Naive thymus-derived CD4-positive, alpha-beta T cell (primary cell): Measurements from ENCODE around the gene TMEM178B. TPM values are rescaled to one million over a fixed set of nuclear protein-coding genes. Genes with fewer than 3 reads are reported as not detected.
A peak's percentile ranks its signal among the peaks of the same experiment; 100 is the strongest.

Experiments
- ATAC-seq: fragments of 150-1000 bp; cut with Tn5 transposase; 2 replicates; pipeline ENCODE4 v1.10.0; 2021; ENCODE audit warnings: mild to moderate bottlenecking, moderate library complexity
- CTCF ChIA-PET: fragments of 350-600 bp; sonication (Branson Sonifier 250); formaldehyde crosslinking; loops from one replicate; lab custom pipeline; 2021; ENCODE audit warnings: antibody characterized with exemption; lab: Charles Lee
- POLR2A ChIA-PET: fragments of 350-600 bp; sonication (Branson Sonifier 250); formaldehyde crosslinking; loops from one replicate; lab custom pipeline; 2021; ENCODE audit warnings: antibody characterized with exemption, inconsistent platforms; lab: Charles Lee
- DNase-seq, 9 donors: peaks; one replicate each; pipeline versions ENCODE4 v3.0.0 to v3.0.0-alpha.2; 2020 to 2022; ENCODE audit warnings: mixed read lengths in 1 of 9
- H3K27ac ChIP-seq: one replicate; pipeline ENCODE4 v1.7.0; 2013; ENCODE audit warnings: mild to moderate bottlenecking, low read depth, low read length, moderate library complexity
- H3K27me3 ChIP-seq, 2 donors: one replicate each; pipeline ENCODE4 v1.7.0; 2013; ENCODE audit warnings: low read length in 2 of 2, mild to moderate bottlenecking in 2 of 2, moderate library complexity in 2 of 2; ENCODE audit not compliant: control insufficient read depth in 2 of 2, insufficient read depth in 2 of 2
- H3K36me3 ChIP-seq, 3 experiments: 1 replicate in 2 of 3; 2 replicates in 1 of 3; pipeline ENCODE4 v1.7.0; 2013; ENCODE audit warnings: low read length in 3 of 3, mild to moderate bottlenecking in 3 of 3, moderate library complexity in 1 of 3; ENCODE audit not compliant: insufficient read depth in 3 of 3, control insufficient read depth in 2 of 3
- H3K4me1 ChIP-seq, 2 donors: one replicate each; pipeline ENCODE4 v1.7.0; 2013; ENCODE audit warnings: low read length in 2 of 2, mild to moderate bottlenecking in 2 of 2, moderate library complexity in 1 of 2; ENCODE audit not compliant: control insufficient read depth in 2 of 2, insufficient read depth in 2 of 2
- H3K4me3 ChIP-seq: 2 replicates; pipeline ENCODE4 v1.7.0; 2013; ENCODE audit warnings: mild to moderate bottlenecking, low read length
- H3K9me3 ChIP-seq, 3 experiments: 1 replicate in 2 of 3; 2 replicates in 1 of 3; pipeline ENCODE4 v1.7.0; 2013; ENCODE audit warnings: low read length in 3 of 3; ENCODE audit not compliant: control insufficient read depth in 2 of 3
- H3K27ac Mint-ChIP-seq, 9 donors: one replicate each; pipeline ENCODE4 v1.8.0; 2020 to 2022; ENCODE audit warnings: mixed read lengths in 9 of 9, mild to moderate bottlenecking in 8 of 9, moderate library complexity in 5 of 9, inconsistent platforms in 2 of 9
- H3K27me3 Mint-ChIP-seq, 5 donors: one replicate each; pipeline ENCODE4 v1.8.0; 2021 to 2022; ENCODE audit warnings: mixed read lengths in 5 of 5, mild to moderate bottlenecking in 1 of 5
- H3K36me3 Mint-ChIP-seq, 5 donors: one replicate each; pipeline ENCODE4 v1.8.0; 2020 to 2022; ENCODE audit warnings: mixed read lengths in 5 of 5, mild to moderate bottlenecking in 3 of 5, inconsistent platforms in 1 of 5
- H3K4me1 Mint-ChIP-seq, 7 donors: one replicate each; pipeline ENCODE4 v1.8.0; 2020 to 2022; ENCODE audit warnings: mixed read lengths in 7 of 7, mild to moderate bottlenecking in 3 of 7, inconsistent platforms in 1 of 7
- H3K4me3 Mint-ChIP-seq, 10 donors: one replicate each; pipeline ENCODE4 v1.8.0; 2020 to 2022; ENCODE audit warnings: mild to moderate bottlenecking in 10 of 10, mixed read lengths in 10 of 10, moderate library complexity in 6 of 10, inconsistent platforms in 2 of 10
- H3K9me3 Mint-ChIP-seq, 11 donors: one replicate each; pipeline ENCODE4 v1.8.0; 2020 to 2022; ENCODE audit warnings: mixed read lengths in 11 of 11, mild to moderate bottlenecking in 4 of 11, inconsistent platforms in 1 of 11, moderate library complexity in 1 of 11
- intact Hi-C, 2 donors: fragments of 100-400 bp; cut with micrococcal nuclease; formaldehyde crosslinking; loops; one replicate each; pipeline ENCODE4 v1.15.1; 2023
- polyA plus RNA-seq, 2 donors: library from polyadenylated mRNA; unstranded; fragments of 300-500 nt; fragmentation: Illumina TruSeq; gene quantifications; one replicate each; pipeline ENCODE4 v1.2.3, GENCODE V29; 2021
- total RNA-seq, 6 experiments: library from RNA in 5 of 6; stranded (reverse) in 5 of 6; gene quantifications; 1 replicate in 5 of 6; 2 replicates in 1 of 6; pipeline ENCODE4 v1.2.3 and lab custom pipeline; 2021 to 2026

TMEM178B gene
- total and polyA plus RNA-seq, 7 experiments from 2014 or later = 0.05 to 3.0 (median 0.10) TPM; not detected in 4

DNA sequence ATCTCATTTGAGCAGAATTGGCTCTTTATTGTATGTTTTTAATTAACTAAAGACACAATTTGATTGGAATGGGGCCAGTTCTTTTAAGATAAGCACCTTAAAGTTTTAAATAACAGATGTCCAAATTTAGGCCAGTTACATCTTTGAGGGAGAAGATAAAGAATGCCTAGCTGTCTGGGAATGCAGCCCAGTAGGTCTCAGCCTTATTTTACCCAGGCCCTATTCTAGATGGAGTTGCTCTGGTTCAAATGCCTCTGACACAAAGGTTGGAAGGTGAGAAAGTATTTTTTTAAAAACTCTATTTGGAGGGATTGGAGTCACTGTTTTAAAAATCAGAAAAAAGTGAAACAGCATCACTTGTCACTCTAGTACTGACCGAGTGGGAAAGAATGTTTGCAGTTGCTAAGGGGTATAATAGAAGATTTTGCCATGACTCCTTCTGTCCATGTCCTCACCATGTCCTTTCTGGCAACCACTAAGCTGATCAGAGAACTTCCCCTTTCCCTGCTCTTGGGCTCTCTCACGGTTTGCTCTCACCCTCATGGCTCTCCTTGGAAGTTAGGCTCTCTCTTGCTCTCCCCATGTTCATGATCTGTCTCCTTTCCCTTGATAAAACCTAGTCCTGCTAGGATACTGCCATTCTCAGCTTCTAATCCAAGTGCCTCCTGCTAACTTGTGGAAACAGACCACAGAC is 239.1 kb downstream of the TMEM178B start:
- Histone ChIP-seq H3K4me1 (no peaks in the 10 kb centered on the region), H3K36me3 (no peaks in the 10 kb centered on the region), H3K4me3 (no peak overlapping the region), H3K27me3 (no peaks in the 10 kb centered on the region), H3K27ac (no peak overlapping the region), H3K9me3 (no peaks in the 10 kb centered on the region)
- intact Hi-C loops = no loop called here
- no peak for ATAC-seq
- Mint-ChIP-seq H3K9me3 (peaks cover 0 to 4% (median 0%) of the 10 kb centered on the region in 11 donors), H3K27ac (no peak overlapping the region), H3K36me3 (no peaks in the 10 kb centered on the region), H3K4me3 (no peak overlapping the region), H3K27me3 (peaks cover 2 to 17% (median 8%) of the 10 kb centered on the region in 5 donors), H3K4me1 (no peaks in the 10 kb centered on the region)
- ChIA-PET CTCF (no interaction called here), POLR2A (no interaction called here)
- DNase-seq = no peak

DNA sequence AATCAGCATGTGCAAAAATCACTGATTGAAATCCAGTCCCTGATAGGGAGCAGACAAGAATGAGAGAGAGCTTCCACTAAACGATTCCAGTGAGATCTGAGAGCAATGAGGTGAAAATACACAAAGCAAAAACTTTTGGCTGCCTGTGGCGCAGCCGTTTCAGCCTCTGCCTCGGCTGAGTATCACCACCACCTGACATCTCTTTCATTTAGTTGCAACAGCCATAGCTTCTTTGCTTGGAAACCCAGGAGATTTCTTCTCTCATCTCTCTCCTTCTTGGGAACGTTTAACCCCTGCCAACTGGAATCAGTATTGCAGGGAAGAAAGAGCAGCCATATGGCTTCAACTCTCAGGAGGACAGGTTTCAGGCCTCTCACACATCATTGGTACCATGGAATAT is 240.0 kb downstream of the TMEM178B start:
- Mint-ChIP-seq H3K36me3 (no peaks in the 10 kb centered on the region), H3K4me1 (no peaks in the 10 kb centered on the region), H3K9me3 (peaks cover 0 to 4% (median 0%) of the 10 kb centered on the region in 11 donors), H3K27me3 (peaks cover 5 to 19% (median 15%) of the 10 kb centered on the region in 5 donors), H3K27ac (no peak overlapping the region), H3K4me3 (no peak overlapping the region)
- DNase-seq (no peak), ATAC-seq (no peak)
- H3K4me1 ChIP-seq = no peaks in the 10 kb centered on the region
- H3K27ac ChIP-seq = no peak overlapping the region
- H3K27me3 ChIP-seq = no peaks in the 10 kb centered on the region
- intact Hi-C loops = no loop called here
- H3K9me3 ChIP-seq = no peaks in the 10 kb centered on the region
- CTCF ChIA-PET = no interaction called here
- no peak overlapping the region for H3K4me3 ChIP-seq
- no peaks in the 10 kb centered on the region for H3K36me3 ChIP-seq
- POLR2A ChIA-PET = no interaction called here

DNA sequence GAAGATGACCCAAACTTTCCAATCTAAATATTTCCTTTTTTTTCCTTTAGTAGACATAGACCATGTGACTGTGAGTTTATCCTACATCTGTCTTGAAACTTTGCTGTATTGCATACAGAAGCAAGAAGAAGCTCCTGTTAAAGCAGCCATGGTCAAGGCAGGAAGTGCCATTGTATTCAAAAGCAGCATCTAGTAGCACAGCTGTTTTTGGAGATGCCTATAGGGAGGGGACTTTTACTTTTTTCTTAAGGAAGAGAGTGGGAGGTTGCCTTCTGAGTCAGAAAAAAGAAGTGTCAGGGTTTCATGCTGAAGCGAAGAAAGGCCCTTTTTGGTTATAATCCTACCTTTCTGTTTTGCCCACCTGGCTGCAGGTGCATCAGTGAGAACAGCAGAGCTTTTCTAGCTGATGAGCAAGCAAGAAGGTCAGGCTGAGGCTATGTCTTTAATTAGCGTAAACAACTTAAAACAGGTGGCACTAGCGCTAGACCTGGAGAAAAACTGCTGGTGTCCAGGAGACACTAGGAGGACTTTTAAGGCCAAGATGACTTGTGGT is 243.2 kb downstream of the TMEM178B start:
- no peaks in the 10 kb centered on the region for H3K27me3 ChIP-seq
- ATAC-seq = no peak
- no peak overlapping the region for H3K27ac ChIP-seq
- Mint-ChIP-seq H3K27me3 (peaks cover 11 to 32% (median 15%) of the 10 kb centered on the region in 5 donors), H3K4me3 (no peak overlapping the region), H3K4me1 (no peaks in the 10 kb centered on the region), H3K9me3 (peaks cover 0 to 7% (median 0%) of the 10 kb centered on the region in 11 donors), H3K36me3 (no peaks in the 10 kb centered on the region), H3K27ac (no peak overlapping the region)
- no peaks in the 10 kb centered on the region for H3K9me3 ChIP-seq
- DNase-seq = no peak
- H3K36me3 ChIP-seq = no peaks in the 10 kb centered on the region
- ChIA-PET CTCF (no interaction called here), POLR2A (no interaction called here)
- no peak overlapping the region for H3K4me3 ChIP-seq
- H3K4me1 ChIP-seq = no peaks in the 10 kb centered on the region
- intact Hi-C loops = no loop called here

DNA sequence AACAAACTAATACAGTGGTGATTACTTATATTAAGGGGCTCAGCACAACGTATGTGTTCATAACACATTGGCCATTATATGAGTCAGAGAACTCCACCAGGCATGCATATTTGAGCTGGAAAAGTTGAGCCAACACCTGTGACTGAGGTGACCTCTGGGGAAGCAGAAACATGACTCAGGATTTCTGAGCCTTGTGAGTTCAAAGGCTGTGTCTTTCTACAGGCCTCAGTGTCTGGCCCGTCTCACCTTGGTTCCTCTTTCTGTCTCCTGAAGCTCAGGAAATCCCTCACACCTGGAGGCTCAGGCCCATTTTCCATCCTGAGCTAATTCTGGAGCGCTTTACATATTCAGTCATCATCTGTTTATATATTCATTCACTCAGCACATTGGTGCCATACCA is 246.4 kb downstream of the TMEM178B start:
- POLR2A ChIA-PET = no interaction called here
- no peak for DNase-seq
- no peak for ATAC-seq
- H3K27me3 ChIP-seq = no peaks in the 10 kb centered on the region
- no peaks in the 10 kb centered on the region for H3K9me3 ChIP-seq
- intact Hi-C loops = no loop called here
- Mint-ChIP-seq H3K27me3 (peaks cover 8 to 43% (median 18%) of the 10 kb centered on the region in 5 donors), H3K4me1 (no peaks in the 10 kb centered on the region), H3K4me3 (no peak overlapping the region), H3K36me3 (no peaks in the 10 kb centered on the region), H3K27ac (no peak overlapping the region), H3K9me3 (peaks cover 0 to 3% (median 0%) of the 10 kb centered on the region in 11 donors)
- no peak overlapping the region for H3K4me3 ChIP-seq
- H3K36me3 ChIP-seq = no peaks in the 10 kb centered on the region
- H3K27ac ChIP-seq = no peak overlapping the region
- CTCF ChIA-PET = no interaction called here
- H3K4me1 ChIP-seq = no peaks in the 10 kb centered on the region

DNA sequence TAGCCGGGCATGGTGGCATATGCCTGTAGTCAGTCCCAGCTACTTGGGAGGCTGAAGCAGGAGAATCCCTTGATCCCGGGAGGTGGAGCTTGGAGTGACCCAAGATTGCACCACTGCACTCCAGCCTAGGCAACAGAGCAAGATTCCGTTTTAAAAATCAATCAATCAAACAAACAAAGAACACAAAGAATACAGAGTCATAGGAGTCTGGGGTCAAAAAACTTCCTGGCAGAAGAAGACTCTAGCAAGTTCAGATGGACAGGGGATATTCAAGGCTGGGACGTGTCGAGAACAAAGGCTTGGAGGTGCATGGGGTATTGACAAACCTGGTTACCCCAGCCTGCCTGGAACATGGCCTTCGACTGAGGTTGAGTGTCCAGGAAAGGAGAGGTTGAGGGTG is 248.5 kb downstream of the TMEM178B start:
- H3K27ac Mint-ChIP-seq = no peak overlapping the region
- POLR2A ChIA-PET = no interaction called here
- CTCF ChIA-PET = no interaction called here

DNA sequence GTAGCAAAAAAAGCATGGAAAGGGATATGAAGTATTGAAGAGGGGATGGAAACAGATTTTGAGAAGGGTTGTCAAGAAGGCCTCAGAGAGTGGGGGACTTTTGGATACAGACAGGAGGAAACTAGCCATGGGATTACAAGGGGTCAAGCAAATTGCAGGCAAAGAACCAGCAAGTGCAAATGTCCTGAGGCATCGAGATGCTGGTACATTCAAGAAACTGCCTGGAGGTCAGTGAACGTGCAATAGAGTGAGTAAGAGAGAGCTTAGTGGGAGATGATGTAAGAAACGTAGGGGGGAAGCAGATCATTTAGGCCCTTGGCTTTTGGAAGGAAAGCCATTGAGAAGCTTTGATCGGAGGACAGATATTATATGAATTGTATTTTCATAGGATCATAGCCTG is 250.0 kb downstream of the TMEM178B start:
- DNase-seq (no peak), ATAC-seq (no peak)
- H3K9me3 ChIP-seq = no peaks in the 10 kb centered on the region
- intact Hi-C loops = no loop called here
- POLR2A ChIA-PET = no interaction called here
- H3K4me3 ChIP-seq = no peak overlapping the region
- CTCF ChIA-PET = no interaction called here
- peak overlapping the region in 1 of 9 donors; percentile 14 for H3K27ac Mint-ChIP-seq
- H3K9me3 Mint-ChIP-seq = peaks cover 0 to 3% (median 0%) of the 10 kb centered on the region in 11 donors
- H3K36me3 Mint-ChIP-seq = no peaks in the 10 kb centered on the region
- H3K4me1 ChIP-seq = no peaks in the 10 kb centered on the region
- H3K4me1 Mint-ChIP-seq = no peaks in the 10 kb centered on the region
- H3K27me3 ChIP-seq = no peaks in the 10 kb centered on the region
- no peaks in the 10 kb centered on the region for H3K36me3 ChIP-seq
- H3K27ac ChIP-seq = no peak overlapping the region
- H3K27me3 Mint-ChIP-seq = peaks cover 9 to 35% (median 13%) of the 10 kb centered on the region in 5 donors
- H3K4me3 Mint-ChIP-seq = no peak overlapping the region

More for the DNA sequence above, 248.5 kb downstream of the TMEM178B start:
- peaks cover 0 to 3% (median 0%) of the 10 kb centered on the region in 11 donors for H3K9me3 Mint-ChIP-seq
- intact Hi-C loops = no loop called here
- Histone ChIP-seq H3K27me3 (no peaks in the 10 kb centered on the region), H3K27ac (no peak overlapping the region), H3K4me1 (no peaks in the 10 kb centered on the region), H3K36me3 (no peaks in the 10 kb centered on the region), H3K9me3 (no peaks in the 10 kb centered on the region), H3K4me3 (no peak overlapping the region)
- peaks cover 12 to 44% (median 18%) of the 10 kb centered on the region in 5 donors for H3K27me3 Mint-ChIP-seq
- H3K4me1 Mint-ChIP-seq = no peaks in the 10 kb centered on the region
- no peak for DNase-seq
- ATAC-seq = no peak
- no peak overlapping the region for H3K4me3 Mint-ChIP-seq
- H3K36me3 Mint-ChIP-seq = no peaks in the 10 kb centered on the region

DNA sequence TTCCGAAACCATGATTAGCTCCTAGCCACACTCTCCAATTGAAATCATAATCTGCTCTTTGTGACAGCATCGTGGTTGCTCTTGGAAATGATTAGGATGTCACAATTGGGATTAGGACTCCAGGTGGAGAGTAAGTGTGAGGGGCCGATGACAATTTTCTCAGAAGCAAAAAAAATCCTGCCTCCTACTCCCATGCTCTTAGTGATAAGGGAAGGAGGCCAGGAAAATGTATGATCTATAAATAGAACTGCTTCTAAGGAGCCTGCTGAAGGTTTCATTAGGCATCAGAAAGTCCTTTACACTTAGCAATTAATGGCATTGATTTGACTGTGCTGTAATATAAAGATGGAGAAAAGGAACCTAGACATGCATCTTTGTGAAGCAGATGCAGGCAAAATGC is 251.0 kb downstream of the TMEM178B start:
- Histone ChIP-seq H3K36me3 (no peaks in the 10 kb centered on the region), H3K4me3 (no peak overlapping the region), H3K27ac (no peak overlapping the region), H3K9me3 (no peaks in the 10 kb centered on the region), H3K4me1 (no peaks in the 10 kb centered on the region), H3K27me3 (no peaks in the 10 kb centered on the region)
- ChIA-PET CTCF (no interaction called here), POLR2A (no interaction called here)
- DNase-seq (no peak), ATAC-seq (no peak)
- Mint-ChIP-seq H3K4me1 (no peaks in the 10 kb centered on the region), H3K27me3 (peaks cover 9 to 29% (median 15%) of the 10 kb centered on the region in 5 donors), H3K27ac (no peak overlapping the region), H3K9me3 (peaks cover 0 to 3% (median 0%) of the 10 kb centered on the region in 11 donors), H3K36me3 (no peaks in the 10 kb centered on the region), H3K4me3 (no peak overlapping the region)
- intact Hi-C loops = no loop called here
